CD4-positive, alpha-beta T cell treated with Interleukin-15 for 1 hour (primary cell): ENCODE measurements around the gene PDIA3.
"Not testable (repeated sequence)": the region's sequence is repeated elsewhere in the genome, so short reads cannot be mapped to it uniquely, and the experiment has no call there.

Experiments
- DNase-seq: peaks from one replicate; pipeline ENCODE4 v3.0.0-alpha.2; 2020

PDIA3 gene

DNA sequence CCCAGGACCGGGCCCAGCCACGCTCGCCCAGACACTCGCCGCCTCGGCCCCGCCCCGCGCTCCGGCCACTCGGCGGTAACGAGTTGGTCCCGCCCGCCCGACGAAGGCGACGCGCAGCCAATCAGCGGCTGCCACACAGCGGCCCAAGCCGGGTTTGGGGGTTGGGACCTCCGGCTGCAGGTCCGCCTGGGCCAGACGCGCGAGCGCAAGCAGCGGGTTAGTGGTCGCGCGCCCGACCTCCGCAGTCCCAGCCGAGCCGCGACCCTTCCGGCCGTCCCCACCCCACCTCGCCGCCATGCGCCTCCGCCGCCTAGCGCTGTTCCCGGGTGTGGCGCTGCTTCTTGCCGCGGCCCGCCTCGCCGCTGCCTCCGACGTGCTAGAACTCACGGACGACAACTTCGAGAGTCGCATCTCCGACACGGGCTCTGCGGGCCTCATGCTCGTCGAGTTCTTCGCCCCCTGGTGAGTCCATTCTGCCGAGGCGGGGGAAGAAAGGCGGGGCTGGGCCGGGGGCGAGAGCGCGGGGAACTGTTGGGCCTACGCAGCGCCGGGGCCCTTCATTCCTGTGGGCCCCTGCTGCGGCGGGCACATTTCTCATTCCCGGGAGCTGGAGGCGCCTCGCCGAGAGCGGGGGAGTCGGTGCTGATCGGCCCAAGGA, at the start of gene PDIA3:
PDIA3 (plus strand) TSS at position 194 of the 658 bp plus-strand sequence; CDS start at position 296, 102 bp downstream.
- peak; percentile 90 for DNase-seq

- no peak for DNase-seq
Observed at GRCh38 chr15:43702174-43702573, 44.1 kb upstream of the PDIA3 start.

- DNase-seq = no peak
Observed at GRCh38 chr15:43702701-43703424, 43.4 kb upstream of the PDIA3 start.

DNA sequence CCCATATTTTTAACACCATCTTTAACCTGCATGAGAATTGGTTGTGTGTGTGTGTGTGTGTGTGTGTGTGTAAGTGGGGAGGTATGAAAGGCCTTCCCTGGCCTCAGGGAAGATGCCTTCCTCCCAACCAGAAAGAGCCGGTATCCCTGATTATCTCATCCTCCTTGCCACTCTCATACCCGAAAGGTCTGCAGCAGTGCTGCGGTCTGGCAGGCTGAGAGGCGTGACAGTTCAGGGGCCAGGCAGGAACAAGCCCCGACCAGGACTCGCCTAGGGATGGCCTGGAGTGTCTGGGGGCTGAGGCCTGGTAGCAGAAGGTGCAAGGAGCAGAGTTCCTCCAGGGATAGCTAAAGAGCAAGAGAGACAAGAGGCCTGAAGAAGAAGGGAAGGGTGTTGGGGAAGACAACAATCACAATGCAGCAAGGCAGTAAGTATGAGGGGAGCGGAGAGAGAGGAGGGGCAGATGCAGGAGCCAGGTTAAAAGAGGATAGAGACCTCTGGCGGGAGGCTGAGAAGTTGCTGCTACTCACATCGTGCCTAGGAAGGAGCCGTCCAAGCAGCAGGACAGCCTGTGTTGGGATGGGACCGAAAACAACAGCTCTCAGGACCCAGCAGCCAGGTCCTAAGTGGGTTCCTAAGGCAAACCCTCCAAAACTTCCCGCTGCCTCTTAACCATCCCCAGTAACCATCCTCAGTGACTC, 35.7 kb upstream of the PDIA3 start:
- not testable (repeated sequence) for DNase-seq

DNA sequence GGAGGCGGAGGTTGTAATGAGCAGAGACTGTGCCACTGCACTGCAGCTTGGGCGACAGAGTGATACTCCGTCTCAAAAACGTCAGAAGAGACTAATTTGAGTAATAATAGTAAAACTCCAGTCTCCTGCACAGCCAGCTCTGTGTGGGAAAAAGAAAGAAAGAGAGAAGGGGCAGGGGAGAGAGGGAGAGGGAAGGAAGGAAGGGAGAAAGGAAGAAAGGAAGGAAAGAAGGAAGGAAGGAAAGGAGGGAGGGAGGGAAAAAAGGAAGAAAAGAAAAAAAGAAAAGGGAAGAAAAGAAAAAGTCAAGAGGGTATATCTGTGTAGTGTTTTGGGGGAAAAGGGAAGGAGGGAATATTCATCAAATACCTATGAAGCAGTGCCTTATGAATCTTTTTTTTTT, 23.1 kb upstream of the PDIA3 start:
- no peak for DNase-seq

- DNase-seq = not testable (repeated sequence)
Observed at GRCh38 chr15:43726306-43726705, 19.9 kb upstream of the PDIA3 start.

DNA sequence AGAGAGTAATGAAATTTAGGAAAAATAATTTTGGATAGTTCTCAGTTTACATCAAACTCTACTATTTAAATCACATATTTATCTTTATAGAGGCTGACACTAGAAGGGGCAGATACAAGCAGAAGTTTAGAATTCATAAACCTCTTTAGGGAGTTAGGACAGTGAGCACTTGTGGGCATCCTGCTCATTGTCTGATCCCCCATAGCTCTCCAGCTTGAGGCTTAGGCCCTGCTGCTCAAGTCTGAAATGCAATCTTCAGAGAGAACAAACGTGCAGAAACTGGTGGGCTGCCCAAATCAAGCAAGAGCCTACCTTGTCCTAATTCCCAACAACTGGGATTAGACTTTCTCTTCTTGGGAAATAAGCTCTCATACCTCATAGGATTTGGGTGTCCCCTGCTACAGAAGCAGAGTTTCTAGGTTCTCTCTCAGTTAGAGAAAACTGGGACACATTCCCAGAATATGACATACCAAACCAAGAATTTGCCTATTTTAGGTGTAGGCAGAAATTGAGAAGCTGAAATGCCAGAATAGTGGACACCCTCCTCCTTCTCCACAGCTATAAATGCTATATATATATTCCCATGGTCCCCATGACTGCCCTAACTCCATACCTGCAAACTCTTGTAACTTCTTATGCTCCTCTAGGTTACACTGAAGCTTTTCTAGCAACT, 18.0 kb upstream of the PDIA3 start:
- not testable (repeated sequence) for DNase-seq

DNA sequence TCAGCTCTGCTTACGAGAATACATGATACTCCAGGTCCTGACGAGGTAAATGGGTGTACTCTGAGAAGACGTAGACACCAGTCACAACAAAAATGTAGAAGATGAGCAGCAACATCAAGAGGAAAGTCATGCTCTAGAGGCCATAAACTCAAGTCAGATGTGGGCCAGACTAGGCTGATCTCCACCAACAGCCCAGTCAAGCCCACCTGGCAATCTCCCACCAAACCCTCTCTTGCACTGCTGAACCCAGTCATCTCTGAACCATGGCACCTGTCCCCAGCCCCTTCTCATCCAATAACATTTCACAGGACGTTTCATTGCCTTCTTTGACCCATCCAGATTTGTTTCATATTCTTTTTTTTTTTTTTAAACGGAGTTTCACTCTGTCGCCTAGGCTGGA, 10.8 kb upstream of the PDIA3 start:
- no peak for DNase-seq

GRCh38 chr15:43746903-43747309, 668 bp downstream of the PDIA3 start:
- DNase-seq = peak; percentile 57

DNA sequence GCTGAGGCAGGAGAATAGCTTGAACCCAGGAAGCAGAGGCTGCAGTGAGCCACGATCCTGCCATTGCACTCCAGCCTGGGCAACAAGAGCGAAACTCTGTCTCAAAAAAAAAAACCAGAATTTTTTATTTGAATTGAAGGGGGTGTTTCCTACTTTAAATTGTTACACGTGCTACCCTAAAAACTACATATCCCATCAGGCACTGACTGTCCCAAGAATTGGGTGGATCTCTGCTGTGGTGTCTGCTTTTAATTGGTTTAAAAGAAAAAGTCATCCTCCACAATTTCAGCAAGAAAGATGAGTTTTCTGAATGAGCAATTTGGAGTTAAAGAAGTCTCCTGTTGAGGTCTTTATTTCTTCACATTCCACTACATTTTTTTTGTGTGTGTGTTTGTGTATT, 2.1 kb downstream of the PDIA3 start:
- no peak for DNase-seq

- DNase-seq = peak; percentile 60
Observed at GRCh38 chr15:43749690-43750345, 3.6 kb downstream of the PDIA3 start.

- no peak for DNase-seq
Observed at GRCh38 chr15:43751885-43752284, 5.6 kb downstream of the PDIA3 start.

- no peak for DNase-seq
Observed at GRCh38 chr15:43762824-43763223, 16.6 kb downstream of the PDIA3 start.

- no peak for DNase-seq
Observed at GRCh38 chr15:43763819-43764446, 17.7 kb downstream of the PDIA3 start.

- peak; percentile 48 for DNase-seq
Observed at GRCh38 chr15:43769584-43770228, 23.5 kb downstream of the PDIA3 start.

DNA sequence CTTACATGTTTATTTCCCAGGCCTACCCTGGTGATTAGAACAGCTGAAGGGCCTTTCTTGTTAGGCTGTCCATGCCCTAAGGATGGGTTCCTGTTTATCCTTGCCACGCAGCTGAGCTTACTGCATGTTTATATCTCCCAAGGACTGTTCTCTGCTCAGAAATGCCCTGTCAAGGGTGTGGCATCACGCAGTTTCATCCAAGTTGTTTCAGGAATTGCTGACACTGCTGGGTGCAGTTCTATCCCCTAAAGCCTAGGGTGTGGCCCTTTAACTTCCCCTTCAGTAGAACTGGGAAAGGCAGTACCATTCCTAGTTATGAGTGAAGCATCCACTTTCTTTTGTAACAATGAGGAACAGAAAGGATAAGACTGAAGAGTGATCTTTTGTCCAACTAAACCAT, 25.6 kb downstream of the PDIA3 start:
- DNase-seq = no peak

DNA sequence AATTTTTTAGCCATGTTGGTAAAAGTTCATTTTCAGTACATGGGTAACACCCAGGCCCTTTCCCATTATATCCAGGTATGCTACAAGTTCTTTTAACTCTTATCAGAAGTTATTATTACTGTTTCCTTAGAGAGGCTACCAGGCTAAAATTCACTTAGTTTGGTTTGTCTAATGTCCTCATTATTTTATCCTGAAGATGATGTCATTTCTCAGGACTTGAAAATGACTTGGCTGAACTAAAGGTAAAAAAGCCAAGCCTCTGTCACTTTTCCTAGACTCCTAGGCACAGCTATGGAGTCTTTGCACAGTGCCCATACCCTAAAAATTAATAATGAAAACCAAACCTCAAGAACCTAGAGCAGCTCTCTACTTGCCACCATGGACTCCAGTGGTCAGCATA, 26.4 kb downstream of the PDIA3 start:
- DNase-seq = no peak

GRCh38 chr15:43774062-43774461, 27.8 kb downstream of the PDIA3 start:
- no peak for DNase-seq

GRCh38 chr15:43775411-43775965, 29.2 kb downstream of the PDIA3 start:
- no peak for DNase-seq

GRCh38 chr15:43776101-43776717, 30.0 kb downstream of the PDIA3 start:
- peak; percentile 85 for DNase-seq

- peak; percentile 78 for DNase-seq
Observed at GRCh38 chr15:43776718-43777266, 30.6 kb downstream of the PDIA3 start, which contains the start of gene ELL3. Gene ELL3, minus strand, starts transcription at chr15:43776966. Its CDS starts 65 bp downstream, at chr15:43776901.
